Liver (tissue), 9 donors: ENCODE results near the gene RAB3GAP2. TPM values are rescaled to one million over a fixed set of nuclear protein-coding genes. Genes with fewer than 3 reads are reported as not detected.
"Not testable (repeated sequence)": the region's sequence is repeated elsewhere in the genome, so short reads cannot be mapped to it uniquely, and the experiment has no call there.

Experiments
- DNase-seq: peaks from one replicate; pipeline ENCODE4 v3.0.0-alpha.2; 2017; ENCODE audit warnings: low spot score
- H3K27ac ChIP-seq, 2 donors: one replicate each; pipeline ENCODE4 v1.7.0; 2013; ENCODE audit warnings: inconsistent platforms in 2 of 2, low read length in 2 of 2, control low read depth in 1 of 2, low read depth in 1 of 2, mild to moderate bottlenecking in 1 of 2
- H3K27me3 ChIP-seq, 4 donors: one replicate each; pipeline versions ENCODE4 v1.6.1 to v1.7.0; 2013; ENCODE audit warnings: low read length in 3 of 4, inconsistent platforms in 1 of 4, mild to moderate bottlenecking in 1 of 4, moderate library complexity in 1 of 4; ENCODE audit not compliant: control insufficient read depth in 4 of 4, insufficient read depth in 4 of 4
- H3K36me3 ChIP-seq, 4 donors: one replicate each; pipeline versions ENCODE4 v1.6.1 to v1.7.0; 2013; ENCODE audit warnings: low read length in 3 of 4, mild to moderate bottlenecking in 3 of 4, low read depth in 1 of 4, moderate library complexity in 1 of 4; ENCODE audit not compliant: control insufficient read depth in 4 of 4, insufficient read depth in 3 of 4
- H3K4me1 ChIP-seq, 4 donors: one replicate each; pipeline versions ENCODE4 v1.6.1 to v1.7.0; 2013; ENCODE audit warnings: low read length in 3 of 4, mild to moderate bottlenecking in 3 of 4, moderate library complexity in 1 of 4; ENCODE audit not compliant: control insufficient read depth in 4 of 4, insufficient read depth in 4 of 4
- H3K4me3 ChIP-seq, 3 donors: one replicate each; pipeline versions ENCODE4 v1.6.1 to v1.7.0; 2013; ENCODE audit warnings: low read length in 3 of 3, control low read depth in 1 of 3, low read depth in 1 of 3, mild to moderate bottlenecking in 1 of 3
- H3K9ac ChIP-seq, 2 donors: one replicate each; pipeline ENCODE4 v1.7.0; 2013; ENCODE audit warnings: low read length in 2 of 2, mild to moderate bottlenecking in 2 of 2, moderate library complexity in 2 of 2, control low read depth in 1 of 2, low read depth in 1 of 2
- H3K9me3 ChIP-seq, 4 donors: one replicate each; pipeline versions ENCODE4 v1.6.1 to v1.7.0; 2013; ENCODE audit warnings: low read length in 3 of 4; ENCODE audit not compliant: control insufficient read depth in 4 of 4
- CTCF ChIP-seq: fragments of 150-350 bp; IDR thresholded peaks from 2 replicates; pipeline ENCODE4 v1.5.1; 2017; ENCODE audit warnings: improper control_type of control experiment, low read depth, low read length; ENCODE audit not compliant: missing input control
- FOXA1 ChIP-seq: IDR thresholded peaks from 2 replicates; pipeline ENCODE4 v1.6.1; 2016; ENCODE audit warnings: antibody characterized with exemption
- FOXA2 ChIP-seq: IDR thresholded peaks from 2 replicates; pipeline ENCODE4 v1.6.1; 2016; ENCODE audit warnings: antibody characterized with exemption
- GABPA ChIP-seq, 2 donors: IDR thresholded peaks in 1 of 2; conservative IDR thresholded peaks in 1 of 2; 2 replicates each; pipeline ENCODE4 v1.6.1; 2016; ENCODE audit warnings: antibody characterized with exemption in 2 of 2, mild to moderate bottlenecking in 1 of 2, moderate library complexity in 1 of 2
- HNF4A ChIP-seq, 2 donors: conservative IDR thresholded peaks; 2 replicates each; pipeline ENCODE4 v1.6.1; 2016; ENCODE audit warnings: antibody characterized with exemption in 2 of 2, mild to moderate bottlenecking in 2 of 2
- RAD21 ChIP-seq, 2 donors: IDR thresholded peaks; 2 replicates each; pipeline ENCODE4 v1.6.1; 2016; ENCODE audit warnings: antibody characterized with exemption in 2 of 2, mild to moderate bottlenecking in 2 of 2
- SP1 ChIP-seq: IDR thresholded peaks from 2 replicates; pipeline ENCODE4 v1.6.1; 2018; ENCODE audit warnings: antibody characterized with exemption, mild to moderate bottlenecking
- TAF1 ChIP-seq: conservative IDR thresholded peaks from 2 replicates; pipeline ENCODE4 v1.6.1; 2016; ENCODE audit warnings: antibody characterized with exemption, mild to moderate bottlenecking
- ZBTB33 ChIP-seq: IDR thresholded peaks from 2 replicates; pipeline ENCODE4 v1.6.1; 2016; ENCODE audit warnings: antibody characterized with exemption
- WGBS: extraction: QIAGEN DNeasy Blood & Tissue Kit; methylation state at CpG from one replicate; pipeline ENCODE4 v1.1.7; 2013; 5-methylcytosine and 5-hydroxymethylcytosine counted together
- polyA plus RNA-seq, 2 donors: library from polyadenylated mRNA; stranded (reverse) in 1 of 2; unstranded in 1 of 2; fragments of 200-250 nt in 1 of 2; fragments of >200 nt in 1 of 2; fragmentation: Nextera tagmentation in 1 of 2; extraction: Ambion mirVana in 1 of 2; gene quantifications; one replicate each; pipeline versions ENCODE4 v1.2.1 to v1.2.3, GENCODE V29; 2013 to 2015
- total RNA-seq, 2 donors: library from RNA; depleted of rRNA; stranded (reverse); fragments of >200 nt; gene quantifications; one replicate each; pipeline ENCODE4 v1.2.3, GENCODE V29; 2014
- TF ChIP-seq, protein P1 (sequence below): IDR thresholded peaks from 2 replicates; pipeline ENCODE4 v1.6.1; 2016; ENCODE audit warnings: antibody characterized with exemption
- TF ChIP-seq, protein P2 (sequence below): IDR thresholded peaks from 2 replicates; pipeline ENCODE4 v1.6.1; 2016; ENCODE audit warnings: antibody characterized with exemption, mild to moderate bottlenecking
- TF ChIP-seq, protein P3 (sequence below): IDR thresholded peaks from 2 replicates; pipeline ENCODE4 v1.6.1; 2016; ENCODE audit warnings: antibody characterized with exemption
- donor health status: healthy.
- donor health status: healthy.
- donor health status: healthy.
- donor health status: healthy.
- donor health status: healthy.

Gene RAB3GAP2
- total and polyA plus RNA-seq, 4 donors, result 5.3 to 24.0 (median 11.4) TPM

- no peak overlapping the region for H3K9ac ChIP-seq
- no peak overlapping the region for H3K27ac ChIP-seq
- DNase-seq, result no peak
- H3K9me3 ChIP-seq, result no peaks in the 10 kb centered on the region
- no peak overlapping the region for H3K4me3 ChIP-seq
- WGBS, result 96% methylated on average over 4 of the region's 4 CpGs
- H3K36me3 ChIP-seq, result peaks cover 0 to 3% (median 2%) of the 10 kb centered on the region in 4 donors
- H3K27me3 ChIP-seq, result no peaks in the 10 kb centered on the region
- no peak for TF ChIP-seq FOXA2
- no peak for TF ChIP-seq HNF4A (conservative IDR thresholded peaks at IDR 0.05)
- no peak for TF ChIP-seq SP1
- no peak for TF ChIP-seq ZBTB33
- no peak for TF ChIP-seq RAD21 (IDR thresholded peaks at IDR 0.05)
- TF ChIP-seq, protein P1, sequence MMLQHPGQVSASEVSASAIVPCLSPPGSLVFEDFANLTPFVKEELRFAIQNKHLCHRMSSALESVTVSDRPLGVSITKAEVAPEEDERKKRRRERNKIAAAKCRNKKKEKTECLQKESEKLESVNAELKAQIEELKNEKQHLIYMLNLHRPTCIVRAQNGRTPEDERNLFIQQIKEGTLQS, result no peak
- TF ChIP-seq FOXA1, result no peak
- no peak for TF ChIP-seq CTCF
- TF ChIP-seq, protein P2, sequence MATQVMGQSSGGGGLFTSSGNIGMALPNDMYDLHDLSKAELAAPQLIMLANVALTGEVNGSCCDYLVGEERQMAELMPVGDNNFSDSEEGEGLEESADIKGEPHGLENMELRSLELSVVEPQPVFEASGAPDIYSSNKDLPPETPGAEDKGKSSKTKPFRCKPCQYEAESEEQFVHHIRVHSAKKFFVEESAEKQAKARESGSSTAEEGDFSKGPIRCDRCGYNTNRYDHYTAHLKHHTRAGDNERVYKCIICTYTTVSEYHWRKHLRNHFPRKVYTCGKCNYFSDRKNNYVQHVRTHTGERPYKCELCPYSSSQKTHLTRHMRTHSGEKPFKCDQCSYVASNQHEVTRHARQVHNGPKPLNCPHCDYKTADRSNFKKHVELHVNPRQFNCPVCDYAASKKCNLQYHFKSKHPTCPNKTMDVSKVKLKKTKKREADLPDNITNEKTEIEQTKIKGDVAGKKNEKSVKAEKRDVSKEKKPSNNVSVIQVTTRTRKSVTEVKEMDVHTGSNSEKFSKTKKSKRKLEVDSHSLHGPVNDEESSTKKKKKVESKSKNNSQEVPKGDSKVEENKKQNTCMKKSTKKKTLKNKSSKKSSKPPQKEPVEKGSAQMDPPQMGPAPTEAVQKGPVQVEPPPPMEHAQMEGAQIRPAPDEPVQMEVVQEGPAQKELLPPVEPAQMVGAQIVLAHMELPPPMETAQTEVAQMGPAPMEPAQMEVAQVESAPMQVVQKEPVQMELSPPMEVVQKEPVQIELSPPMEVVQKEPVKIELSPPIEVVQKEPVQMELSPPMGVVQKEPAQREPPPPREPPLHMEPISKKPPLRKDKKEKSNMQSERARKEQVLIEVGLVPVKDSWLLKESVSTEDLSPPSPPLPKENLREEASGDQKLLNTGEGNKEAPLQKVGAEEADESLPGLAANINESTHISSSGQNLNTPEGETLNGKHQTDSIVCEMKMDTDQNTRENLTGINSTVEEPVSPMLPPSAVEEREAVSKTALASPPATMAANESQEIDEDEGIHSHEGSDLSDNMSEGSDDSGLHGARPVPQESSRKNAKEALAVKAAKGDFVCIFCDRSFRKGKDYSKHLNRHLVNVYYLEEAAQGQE, result no peak
- TF ChIP-seq, protein P3, sequence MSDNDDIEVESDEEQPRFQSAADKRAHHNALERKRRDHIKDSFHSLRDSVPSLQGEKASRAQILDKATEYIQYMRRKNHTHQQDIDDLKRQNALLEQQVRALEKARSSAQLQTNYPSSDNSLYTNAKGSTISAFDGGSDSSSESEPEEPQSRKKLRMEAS, result no peak
- no peak for TF ChIP-seq TAF1
- TF ChIP-seq GABPA (IDR thresholded peaks at IDR 0.05 in 1 of 2, conservative IDR thresholded peaks at IDR 0.05 in 1 of 2), result no peak
- H3K4me1 ChIP-seq, result peaks cover 8 to 19% (median 14%) of the 10 kb centered on the region in 4 donors
Measured at GRCh38 chr1:220267630-220268029, 4.6 kb downstream of the RAB3GAP2 start.

DNA sequence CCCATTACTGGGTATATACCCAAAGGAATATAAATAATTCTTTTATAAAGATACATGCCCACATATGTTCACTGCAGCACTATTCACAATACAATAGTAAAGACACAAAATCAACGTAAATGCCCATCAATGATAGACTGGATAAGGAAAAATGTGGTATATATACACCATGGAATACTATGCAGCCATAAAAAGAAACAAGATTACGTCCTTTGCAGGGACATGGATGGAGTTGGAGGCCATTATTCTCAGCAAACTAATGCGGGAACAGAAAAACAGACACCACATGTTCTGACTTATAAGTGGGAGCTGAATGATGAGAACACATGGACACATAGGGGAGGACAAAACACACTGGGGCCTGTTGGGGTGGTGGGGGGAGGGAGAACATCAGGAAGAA, 12.0 kb downstream of the RAB3GAP2 start:
- not testable (repeated sequence) for H3K27ac ChIP-seq, H3K4me1 ChIP-seq, H3K4me3 ChIP-seq, H3K36me3 ChIP-seq, H3K9me3 ChIP-seq, DNase-seq, H3K27me3 ChIP-seq, H3K9ac ChIP-seq
- WGBS, result 98% methylated on average over 3 of the region's 3 CpGs

GRCh38 chr1:220259756-220260155, 12.5 kb downstream of the RAB3GAP2 start:
- not testable (repeated sequence) for H3K9me3 ChIP-seq, H3K27me3 ChIP-seq, H3K27ac ChIP-seq, H3K4me3 ChIP-seq, H3K4me1 ChIP-seq, DNase-seq, H3K36me3 ChIP-seq, H3K9ac ChIP-seq

DNA sequence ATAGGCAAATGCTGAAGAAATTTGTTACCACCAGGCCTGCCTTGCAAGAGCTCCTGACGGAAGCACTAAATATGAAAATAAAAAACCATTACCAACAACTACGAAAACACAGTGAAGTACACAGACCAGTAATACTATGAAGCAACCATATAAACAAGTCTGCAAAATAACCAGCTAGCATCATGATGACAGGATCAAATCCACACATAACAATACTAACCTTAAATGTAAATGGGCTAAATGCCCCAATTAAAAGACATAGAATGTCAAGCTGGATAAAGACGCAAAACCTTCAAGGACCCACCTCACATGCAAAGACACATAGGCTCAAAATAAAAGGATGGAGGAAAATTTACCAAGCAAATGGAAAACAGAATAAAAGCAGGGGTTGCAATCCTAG, 16.1 kb downstream of the RAB3GAP2 start:
- not testable (repeated sequence) for H3K9me3 ChIP-seq, H3K4me3 ChIP-seq, H3K9ac ChIP-seq, H3K4me1 ChIP-seq, H3K27me3 ChIP-seq, DNase-seq, H3K27ac ChIP-seq
- H3K36me3 ChIP-seq, result peaks cover 4 to 10% (median 7%) of the 10 kb centered on the region in 4 donors
- 96% methylated on average over 3 of the region's 3 CpGs for WGBS
